PC-3 (cell line): ENCODE measurements around the gene GYPC. TPM values are rescaled to one million over a fixed set of nuclear protein-coding genes. Genes with fewer than 3 reads are reported as not detected.

Source experiments
- ATAC-seq: fragments of 200-7000 bp; cut with Tn5 transposase; 2 replicates; pipeline ENCODE4 v1.9.1; 2020; ENCODE audit warnings: mild to moderate bottlenecking, moderate library complexity
- BruUV-seq: library from RNA; stranded (reverse); fragments of 400-500 nt; replicated peaks from 2 replicates; lab custom pipeline; 2021; lab: Mats Ljungman, UMichigan
- CTCF ChIA-PET: fragments of 300-600 bp; sonication (Branson Sonifier 250); formaldehyde crosslinking; loops from one replicate; lab custom pipeline; 2022; ENCODE audit warnings: antibody characterized with exemption; lab: Charles Lee
- POLR2A ChIA-PET: fragments of 300-600 bp; sonication (Branson Sonifier 250); formaldehyde crosslinking; loops from one replicate; lab custom pipeline; 2022; ENCODE audit warnings: antibody characterized with exemption; ENCODE audit not compliant: unreplicated experiment; lab: Charles Lee
- DNase-seq: peaks from one replicate; pipeline ENCODE4 v3.0.0-alpha.2; 2015
- H2AFZ ChIP-seq: fragments of 300-600 bp; sonication (generic); 2 replicates; pipeline ENCODE4 v1.6.0; 2016; ENCODE audit warnings: antibody characterized with exemption, low read length
- H3F3A ChIP-seq: fragments of 300-600 bp; sonication (generic); one replicate; pipeline ENCODE4 v1.6.0; 2017; ENCODE audit warnings: antibody characterized with exemption, low read length, control low read depth, mild to moderate bottlenecking; ENCODE audit not compliant: unreplicated experiment
- H3K27ac ChIP-seq: fragments of 300-600 bp; sonication (generic); 2 replicates; pipeline ENCODE4 v1.5.1; 2016; ENCODE audit warnings: mild to moderate bottlenecking, low read length
- H3K27me3 ChIP-seq: fragments of 300-600 bp; sonication (generic); 2 replicates; pipeline ENCODE4 v1.6.1; 2016; ENCODE audit warnings: low read length, mixed read lengths
- H3K36me3 ChIP-seq: fragments of 300-600 bp; sonication (generic); 2 replicates; pipeline ENCODE4 v1.6.1; 2016; ENCODE audit warnings: low read depth, mixed run types, low read length, mixed read lengths
- H3K4me1 ChIP-seq: fragments of 300-600 bp; sonication (generic); 2 replicates; pipeline ENCODE4 v1.5.1; 2016; ENCODE audit warnings: low read length; ENCODE audit not compliant: insufficient read depth
- H3K4me2 ChIP-seq: fragments of 300-600 bp; sonication (generic); 2 replicates; pipeline ENCODE4 v1.6.0; 2016; ENCODE audit warnings: low read length
- H3K4me3 ChIP-seq: fragments of 300-600 bp; sonication (generic); 2 replicates; pipeline ENCODE4 v1.5.1; 2016; ENCODE audit warnings: mild to moderate bottlenecking, low read length, mixed read lengths
- H3K79me2 ChIP-seq: fragments of 300-600 bp; sonication (generic); 2 replicates; pipeline ENCODE4 v1.6.1; 2017; ENCODE audit warnings: low read length, mixed read lengths
- H3K9ac ChIP-seq: fragments of 300-600 bp; sonication (generic); 2 replicates; pipeline ENCODE4 v1.6.0; 2016; ENCODE audit warnings: mild to moderate bottlenecking, low read length
- H3K9me2 ChIP-seq: fragments of 300-600 bp; sonication (generic); replicated peaks from 2 replicates; pipeline ENCODE4 v1.6.1; 2016; ENCODE audit warnings: mixed run types, low read length, mixed read lengths
- H3K9me3 ChIP-seq: fragments of 300-600 bp; sonication (generic); 2 replicates; pipeline ENCODE4 v1.6.1; 2016; ENCODE audit warnings: low read length, mixed read lengths
- H4K20me1 ChIP-seq: fragments of 300-600 bp; sonication (generic); 2 replicates; pipeline ENCODE4 v1.6.1; 2016; ENCODE audit warnings: low read length, mixed read lengths
- CTCF ChIP-seq: fragments of 300-600 bp; sonication (generic); conservative IDR thresholded peaks from 2 replicates; pipeline ENCODE4 v1.5.1; 2017; ENCODE audit warnings: antibody characterized with exemption, low read depth, mild to moderate bottlenecking, low read length
- EZH2 ChIP-seq: fragments of 300-600 bp; sonication (generic); IDR thresholded peaks from one replicate; pipeline ENCODE4 v1.6.1; 2017; ENCODE audit warnings: antibody characterized with exemption, mild to moderate bottlenecking, low read length; ENCODE audit not compliant: unreplicated experiment
- EZH2phosphoT487 ChIP-seq: fragments of 300-600 bp; sonication (generic); IDR thresholded peaks from 2 replicates; pipeline ENCODE4 v1.6.1; 2018; ENCODE audit warnings: mild to moderate bottlenecking, antibody characterized with exemption, low read length, borderline replicate concordance
- intact Hi-C: fragments of 100-400 bp; cut with micrococcal nuclease; formaldehyde crosslinking; loops from 2 replicates; pipeline ENCODE4 v1.9.0; 2023
- total RNA-seq: library from RNA; depleted of rRNA; stranded (reverse); fragments of >200 nt; gene quantifications from 2 replicates; pipeline ENCODE4 v1.2.3, GENCODE V29; 2014

The GYPC gene
- total RNA-seq, 1 experiment from 2014 or later: not detected

DNA sequence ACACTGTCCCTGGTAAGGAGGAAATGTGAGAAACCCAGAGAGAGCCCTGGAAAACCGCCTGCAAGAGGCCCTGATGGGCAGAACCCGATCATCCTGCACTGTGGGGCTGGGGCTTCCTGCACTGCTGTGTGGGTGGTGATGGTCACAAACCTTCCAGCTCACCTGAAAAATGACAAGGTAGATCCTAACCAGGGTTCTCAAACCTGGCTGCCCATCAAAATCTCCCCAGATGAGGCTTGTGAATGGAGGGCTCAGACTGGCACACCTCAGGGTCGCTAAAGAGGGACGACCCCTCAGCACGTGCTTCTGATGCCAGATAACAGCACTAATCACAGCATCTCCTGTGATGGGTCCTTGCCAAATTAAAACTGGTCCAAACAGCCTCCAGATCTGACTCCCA, 74.7 kb downstream of the GYPC start:
- Histone ChIP-seq H3K27ac (no peak overlapping the region), H3K9ac (no peak overlapping the region), H3K9me2 (no peaks in the 10 kb centered on the region), H2AFZ (no peak overlapping the region), H3K4me1 (no peaks in the 10 kb centered on the region), H4K20me1 (no peaks in the 10 kb centered on the region), H3F3A (no peaks in the 10 kb centered on the region), H3K27me3 (0 out of 2 replicates have a peak, but pooled peaks cover 7% of the 10 kb centered on the region), H3K4me3 (no peak overlapping the region), H3K9me3 (peaks cover 4% of the 10 kb centered on the region; the same call in 1 of the 2 replicates), H3K4me2 (no peak overlapping the region), H3K36me3 (no peaks in the 10 kb centered on the region), H3K79me2 (no peaks in the 10 kb centered on the region)
- BruUV-seq: no TSS peak
- DNase-seq (no peak), ATAC-seq (no peak)
- intact Hi-C loops: no loop called here
- ChIA-PET POLR2A (no interaction called here), CTCF (no interaction called here)
- TF ChIP-seq EZH2phosphoT487: no peak
- TF ChIP-seq CTCF: no peak
- TF ChIP-seq EZH2: no peak

GRCh38 chr2:126731353-126731752, 75.4 kb downstream of the GYPC start:
- CTCF ChIA-PET: no interaction called here
- no peak for DNase-seq
- Histone ChIP-seq H3K27me3 (0 out of 2 replicates have a peak, but pooled peaks cover 7% of the 10 kb centered on the region), H3K27ac (no peak overlapping the region), H3K79me2 (no peaks in the 10 kb centered on the region), H3K9me2 (no peaks in the 10 kb centered on the region), H3K9me3 (peaks cover 4% of the 10 kb centered on the region; the same call in 1 of the 2 replicates), H3K4me1 (no peaks in the 10 kb centered on the region), H3K9ac (no peak overlapping the region), H3K36me3 (no peaks in the 10 kb centered on the region), H3K4me3 (no peak overlapping the region), H2AFZ (no peak overlapping the region), H3K4me2 (no peak overlapping the region), H3F3A (no peaks in the 10 kb centered on the region), H4K20me1 (no peaks in the 10 kb centered on the region)
- no TSS peak for BruUV-seq
- POLR2A ChIA-PET: no interaction called here
- no peak for ATAC-seq
- intact Hi-C loops: no loop called here
- no peak for TF ChIP-seq EZH2
- no peak for TF ChIP-seq CTCF
- no peak for TF ChIP-seq EZH2phosphoT487

GRCh38 chr2:126732682-126733245, 76.8 kb downstream of the GYPC start:
- no peak for TF ChIP-seq EZH2phosphoT487
- no peak for TF ChIP-seq CTCF
- no peak for TF ChIP-seq EZH2
- POLR2A ChIA-PET: no interaction called here
- DNase-seq: no peak

More at GRCh38 chr2:126732682-126733245, 76.8 kb downstream of the GYPC start:
- Histone ChIP-seq H3K9me3 (no peaks in the 10 kb centered on the region), H3K4me1 (no peaks in the 10 kb centered on the region), H3K4me2 (no peak overlapping the region), H3K9ac (no peak overlapping the region), H4K20me1 (no peaks in the 10 kb centered on the region), H3K79me2 (no peaks in the 10 kb centered on the region), H3K27ac (no peak overlapping the region), H3K4me3 (no peak overlapping the region), H3K9me2 (no peaks in the 10 kb centered on the region), H3F3A (no peaks in the 10 kb centered on the region), H2AFZ (no peak overlapping the region), H3K36me3 (no peaks in the 10 kb centered on the region), H3K27me3 (peaks cover 10% of the 10 kb centered on the region; the same call in 1 of the 2 replicates)
- CTCF ChIA-PET: no interaction called here
- no peak for ATAC-seq
- intact Hi-C loops: no loop called here
- BruUV-seq: no TSS peak
